GM19452 (cell line): Measurements from ENCODE around the gene CIB2.

Source experiments
- ATAC-seq: cut with Tn5 transposase; IDR thresholded peaks from one replicate; pipeline ENCODE4 v1.9.1; 2021; ENCODE audit not compliant: unreplicated experiment

The CIB2 gene

DNA sequence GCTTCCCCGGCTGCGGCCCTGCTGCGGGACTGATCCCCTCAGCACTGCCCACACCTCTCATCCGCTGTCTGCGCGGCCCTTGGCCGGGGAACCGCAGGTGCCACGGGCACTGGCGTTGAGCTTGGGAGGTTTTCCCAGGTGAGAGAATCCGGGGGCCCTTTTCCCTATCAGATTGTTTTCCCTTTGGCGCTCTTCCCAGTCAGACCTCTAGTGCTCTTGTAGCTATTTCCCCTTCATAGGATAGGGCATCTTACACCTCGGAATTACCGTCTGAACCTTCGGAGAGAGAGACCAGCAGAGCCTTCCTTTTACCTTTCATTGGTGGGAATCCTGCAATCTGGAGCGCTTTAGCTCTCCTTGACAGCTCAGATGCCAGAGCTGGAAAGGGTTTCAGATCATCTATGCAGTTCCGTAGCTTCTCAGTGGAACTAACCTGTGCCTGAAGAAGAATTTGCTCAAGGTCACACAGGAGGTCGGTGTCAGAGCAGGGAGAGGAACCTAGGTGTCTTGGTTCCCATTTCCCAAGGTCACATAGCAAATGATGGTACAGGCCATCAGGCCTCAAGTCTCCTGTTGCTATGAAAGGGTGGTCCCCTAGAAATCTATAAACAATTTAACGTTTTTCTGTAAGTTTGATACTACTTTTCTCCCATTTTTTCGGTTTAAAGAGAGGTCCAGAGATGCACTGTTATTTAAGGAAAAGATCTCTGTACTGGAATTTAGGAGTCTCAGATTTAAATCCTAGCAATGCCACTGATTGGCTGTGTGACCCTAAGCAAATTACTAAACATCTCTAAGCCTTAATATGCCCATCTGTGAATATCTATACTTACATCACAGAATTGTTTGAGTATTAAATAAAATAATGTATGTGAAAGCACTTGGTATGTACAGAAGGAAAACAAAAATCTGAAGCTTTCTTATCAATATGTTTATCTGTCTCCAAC is 18.8 kb upstream of the CIB2 start:
- no peak for ATAC-seq

DNA sequence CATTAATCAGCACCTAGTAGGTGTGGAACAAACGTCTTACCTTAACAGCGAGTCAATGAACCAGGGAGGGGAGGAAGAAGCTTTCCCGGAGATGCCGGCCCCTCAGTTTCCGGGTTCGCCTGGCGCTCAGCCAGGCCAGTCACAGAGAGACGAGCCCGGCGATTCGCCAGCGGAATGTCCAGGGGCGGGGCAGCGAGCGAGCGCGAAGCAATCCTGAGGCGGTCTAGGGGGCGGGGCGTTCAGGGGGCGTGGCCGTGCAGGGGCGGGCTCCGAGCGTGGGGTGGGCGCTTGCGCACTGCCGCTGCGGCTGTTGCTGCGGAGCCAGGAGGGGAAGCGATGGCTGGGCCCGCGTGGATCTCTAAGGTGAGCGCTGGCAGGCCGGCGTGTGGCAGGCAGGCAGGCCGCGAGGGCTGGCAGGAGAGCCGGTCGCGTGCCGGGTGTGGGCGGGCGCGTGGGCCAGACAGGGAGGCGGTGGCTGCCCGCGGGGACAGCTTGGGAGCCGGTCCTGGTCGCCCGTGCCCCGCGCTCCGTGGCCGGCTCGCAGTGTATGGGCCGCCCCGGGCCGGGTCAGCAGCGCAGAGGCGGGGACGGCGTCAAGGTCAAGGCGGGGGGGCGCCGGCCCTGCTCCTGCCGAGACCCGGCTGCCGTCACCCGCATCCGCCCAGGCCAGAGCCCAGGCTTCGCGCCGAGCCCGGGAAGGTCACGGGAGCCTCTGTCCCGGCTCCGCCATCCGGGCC is 18.0 kb upstream of the CIB2 start, which contains the start of gene IDH3A:
TSS of gene IDH3A (plus strand) at position 295 of the 737 bp plus-strand sequence. CDS start at position 337, 42 bp downstream.
- ATAC-seq, result peak; percentile 78

DNA sequence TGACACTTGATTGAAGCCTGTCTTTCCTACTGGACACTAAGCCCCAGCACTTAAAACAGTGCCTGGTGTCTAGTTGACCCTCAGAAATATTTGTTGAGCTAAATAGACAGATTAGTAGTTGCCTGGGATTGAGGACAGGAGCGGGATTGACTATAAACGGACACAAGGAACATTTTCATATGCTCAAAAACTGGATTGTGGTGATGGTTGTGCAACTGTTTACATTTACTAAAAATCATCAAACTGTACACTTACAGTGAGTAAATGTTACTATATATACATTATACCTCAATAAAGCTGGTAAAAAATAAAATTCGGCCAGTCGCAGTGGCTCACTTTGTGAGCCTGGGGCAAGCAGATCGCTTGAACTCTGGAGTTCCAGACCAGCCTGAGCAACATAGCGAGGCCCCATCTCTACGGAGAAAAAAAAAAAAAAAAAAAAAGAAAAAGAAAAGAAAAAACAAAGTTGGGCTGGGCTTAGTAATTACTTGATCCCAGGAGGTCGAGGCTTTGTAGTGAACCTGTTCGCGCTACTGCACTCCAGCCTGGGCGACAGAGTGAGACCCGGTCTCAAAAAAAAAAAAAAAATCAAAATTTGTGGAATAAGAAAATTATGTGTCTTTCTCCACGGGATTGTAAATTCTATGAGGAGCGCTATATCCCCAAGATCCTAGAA is 17.3 kb upstream of the CIB2 start:
- peak; percentile 4 for ATAC-seq

DNA sequence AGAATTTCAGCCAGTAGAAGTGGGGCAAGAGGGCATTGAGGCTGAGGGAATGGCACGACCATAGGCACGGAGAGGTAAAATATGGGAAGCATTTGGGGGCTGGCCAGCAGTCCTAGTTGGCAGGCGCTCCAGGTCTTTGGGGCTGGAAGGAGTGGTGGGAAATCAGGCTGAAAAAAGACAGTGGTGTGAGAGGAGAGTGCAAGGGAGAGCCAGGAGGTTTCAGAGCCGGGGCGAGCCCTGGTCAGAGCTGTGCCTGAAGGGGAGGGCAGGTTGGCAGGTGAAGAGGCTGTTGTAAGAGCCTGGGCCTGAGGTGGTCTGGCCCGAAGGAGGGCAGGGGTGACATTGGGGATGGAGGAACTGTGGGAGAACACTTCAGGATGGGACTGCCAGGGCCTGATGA is 16.3 kb upstream of the CIB2 start:
- no peak for ATAC-seq

DNA sequence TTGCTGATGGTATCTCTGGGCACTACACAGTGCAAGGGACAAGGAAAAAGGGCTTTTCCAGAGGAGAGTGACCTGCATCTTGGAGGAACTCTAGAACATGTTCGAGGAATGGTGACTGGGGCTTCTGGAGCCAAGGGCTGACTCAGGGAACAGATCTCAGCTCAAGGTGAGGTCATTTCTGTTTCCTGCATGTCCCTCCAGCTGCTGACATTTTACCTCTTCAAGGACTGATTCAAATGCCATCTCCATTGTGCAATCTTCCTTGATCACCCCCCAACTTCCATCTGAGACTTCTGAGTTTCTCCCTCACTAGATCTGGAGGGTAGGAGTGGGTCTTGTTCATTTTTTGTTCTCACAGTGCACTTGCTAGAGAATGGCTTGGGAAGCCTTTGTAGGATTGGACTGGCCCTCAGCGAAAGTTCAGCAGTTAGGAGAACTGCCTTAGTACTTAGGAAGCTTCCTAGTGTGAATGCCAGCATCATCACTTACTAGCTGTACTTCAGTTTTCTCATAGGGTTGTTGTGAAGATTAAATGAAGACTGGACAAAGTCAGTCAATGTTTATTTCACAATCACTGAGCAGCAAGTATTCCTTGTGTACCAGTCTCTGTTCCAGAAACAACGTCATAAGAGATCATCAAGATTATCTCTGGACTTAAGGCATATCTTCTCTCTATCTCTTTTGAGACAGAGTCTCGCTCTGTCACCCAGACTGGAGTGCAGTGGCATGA is 15.3 kb upstream of the CIB2 start:
- no peak for ATAC-seq

DNA sequence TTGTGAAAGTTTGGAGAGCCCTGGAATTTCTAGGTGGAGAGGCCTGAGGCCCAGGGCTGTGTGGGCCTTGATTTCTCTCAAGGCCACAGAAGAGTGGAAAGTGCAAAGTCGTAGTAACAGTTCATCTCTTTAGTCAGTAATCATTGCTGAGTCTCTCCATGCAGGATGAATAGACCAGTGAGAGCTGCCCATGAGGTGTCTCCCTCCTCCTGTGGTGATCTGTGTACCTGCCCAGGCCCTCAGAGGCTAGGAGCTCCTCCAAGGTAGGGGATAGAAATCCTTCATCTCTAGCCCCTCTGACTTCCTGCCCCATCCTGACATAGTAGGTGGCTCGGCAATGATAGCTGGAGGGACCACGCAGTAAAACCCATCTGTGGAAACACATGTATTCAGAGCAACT is 11.1 kb upstream of the CIB2 start:
- ATAC-seq, result no peak

DNA sequence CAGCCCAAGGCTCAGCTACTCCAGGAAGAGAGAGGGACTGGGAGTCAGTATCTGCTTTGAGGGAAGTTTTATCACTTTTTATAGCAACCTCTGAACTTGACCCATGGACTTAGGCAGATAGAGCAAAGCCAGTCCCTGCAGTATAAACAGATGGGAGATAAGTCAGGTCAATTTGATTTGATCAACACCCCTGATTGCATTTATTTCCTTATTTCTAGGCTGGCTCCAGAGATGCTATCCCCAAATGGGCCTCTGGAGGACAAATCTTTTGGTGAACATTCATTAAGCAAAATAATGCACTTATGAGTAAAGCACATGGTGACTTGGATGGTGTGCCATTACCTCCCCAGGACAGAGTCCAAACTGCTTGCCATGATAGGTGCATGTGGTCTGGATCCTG is 9.0 kb upstream of the CIB2 start:
- ATAC-seq, result no peak

DNA sequence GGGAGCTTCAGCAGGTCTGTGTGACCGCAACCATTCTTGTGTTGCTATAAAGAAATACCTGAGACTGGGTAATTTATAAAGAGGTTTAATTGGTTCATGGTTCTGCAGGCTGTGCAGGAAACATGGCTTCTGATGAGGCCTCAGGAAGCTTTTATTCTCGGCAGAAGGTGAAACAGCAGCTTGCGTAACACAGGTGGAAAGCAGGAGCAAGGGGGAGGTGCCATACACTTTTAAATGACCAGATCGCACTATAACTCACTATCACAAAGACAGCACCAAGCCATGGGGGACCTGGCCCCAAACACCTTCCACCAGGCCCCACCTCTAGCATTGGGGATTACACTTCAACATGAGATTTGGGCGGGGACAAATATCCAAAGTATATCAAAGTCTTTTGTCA is 8.3 kb upstream of the CIB2 start:
- no peak for ATAC-seq

DNA sequence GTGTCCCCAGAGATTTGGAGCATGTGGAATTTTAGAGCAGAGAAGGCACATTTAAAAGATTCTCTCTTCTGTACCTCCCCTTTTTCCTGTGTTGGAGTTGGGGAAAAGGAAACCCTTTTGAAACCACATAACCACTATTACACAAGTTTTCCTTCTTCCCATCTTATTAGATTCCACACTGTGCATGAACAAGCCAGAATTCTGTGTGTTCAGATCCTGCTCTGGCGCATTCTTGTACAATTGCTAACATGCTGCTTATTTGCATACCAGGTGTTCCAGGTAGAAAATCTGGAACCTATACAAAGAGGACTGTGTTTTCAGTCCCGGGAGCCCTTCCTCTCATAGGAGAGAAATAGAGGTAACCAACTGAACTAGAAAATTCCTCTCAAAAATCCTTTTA is 2.6 kb upstream of the CIB2 start:
- no peak for ATAC-seq

DNA sequence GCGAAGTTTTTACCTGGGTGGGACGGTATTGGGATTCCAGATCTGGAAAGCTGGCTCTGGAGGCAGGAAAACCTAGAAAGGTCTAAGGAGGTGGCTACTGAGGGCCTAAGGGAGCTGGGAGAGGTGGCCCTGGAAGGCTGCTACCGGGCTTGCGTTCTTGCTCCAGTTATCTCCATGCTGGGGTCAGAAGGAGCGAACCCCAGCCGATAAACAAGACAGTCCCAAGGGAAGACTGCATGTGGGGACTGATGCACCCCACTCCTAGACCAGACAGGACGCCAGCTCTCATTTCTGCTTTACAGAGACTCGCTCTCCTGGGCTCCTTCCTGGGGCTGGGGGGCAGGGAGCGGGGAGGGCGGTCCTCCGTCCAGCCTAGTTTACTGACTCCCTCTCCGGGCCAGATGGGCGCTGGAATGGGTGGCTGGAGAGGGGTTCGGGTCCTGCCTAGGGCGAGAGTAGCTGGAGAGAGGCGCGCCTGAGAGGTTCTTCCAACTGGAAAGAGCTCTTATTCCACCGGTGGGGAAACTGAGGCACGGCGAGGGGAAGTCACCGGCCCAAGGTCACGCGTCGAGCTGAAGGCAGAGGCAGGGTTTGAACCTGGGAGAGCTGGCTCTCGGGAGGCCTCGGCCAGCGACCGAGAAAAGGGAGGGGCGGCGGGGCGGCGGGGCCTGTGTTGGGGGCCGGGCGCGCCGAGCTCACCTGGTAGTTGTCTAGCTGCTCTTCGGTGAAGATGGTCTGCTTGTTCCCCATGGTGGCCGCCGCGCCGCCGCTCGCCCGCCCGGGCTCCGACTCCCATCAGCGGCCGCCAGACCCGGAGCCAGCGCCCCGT is 565 bp downstream of the CIB2 start:
- ATAC-seq, result peak; percentile 56

DNA sequence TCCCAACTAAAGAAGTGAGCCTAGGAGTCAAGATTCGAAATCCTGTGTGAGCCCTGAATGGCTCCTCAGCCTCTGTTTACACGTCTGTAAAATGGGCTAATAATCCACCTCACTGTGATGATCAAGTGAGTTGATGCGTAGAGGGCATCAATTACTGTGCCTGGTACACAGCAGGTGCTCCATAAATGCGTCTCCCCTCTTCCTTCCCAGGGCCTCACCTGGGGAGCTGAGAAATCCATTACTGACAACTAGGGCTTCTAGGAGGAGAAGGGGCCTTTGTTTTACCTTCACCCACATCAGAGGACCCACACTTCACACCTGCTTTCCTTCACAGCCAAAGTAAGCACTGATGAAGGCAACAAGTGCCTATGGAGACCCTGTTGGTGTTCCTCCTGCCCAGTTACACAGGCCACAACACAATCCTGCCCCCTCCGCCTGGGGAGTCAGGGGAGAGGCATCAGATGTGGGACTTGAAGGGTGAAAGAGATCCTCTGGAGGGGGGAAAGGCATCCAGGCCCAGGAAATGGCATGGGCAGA is 1.4 kb downstream of the CIB2 start:
- ATAC-seq, result no peak

DNA sequence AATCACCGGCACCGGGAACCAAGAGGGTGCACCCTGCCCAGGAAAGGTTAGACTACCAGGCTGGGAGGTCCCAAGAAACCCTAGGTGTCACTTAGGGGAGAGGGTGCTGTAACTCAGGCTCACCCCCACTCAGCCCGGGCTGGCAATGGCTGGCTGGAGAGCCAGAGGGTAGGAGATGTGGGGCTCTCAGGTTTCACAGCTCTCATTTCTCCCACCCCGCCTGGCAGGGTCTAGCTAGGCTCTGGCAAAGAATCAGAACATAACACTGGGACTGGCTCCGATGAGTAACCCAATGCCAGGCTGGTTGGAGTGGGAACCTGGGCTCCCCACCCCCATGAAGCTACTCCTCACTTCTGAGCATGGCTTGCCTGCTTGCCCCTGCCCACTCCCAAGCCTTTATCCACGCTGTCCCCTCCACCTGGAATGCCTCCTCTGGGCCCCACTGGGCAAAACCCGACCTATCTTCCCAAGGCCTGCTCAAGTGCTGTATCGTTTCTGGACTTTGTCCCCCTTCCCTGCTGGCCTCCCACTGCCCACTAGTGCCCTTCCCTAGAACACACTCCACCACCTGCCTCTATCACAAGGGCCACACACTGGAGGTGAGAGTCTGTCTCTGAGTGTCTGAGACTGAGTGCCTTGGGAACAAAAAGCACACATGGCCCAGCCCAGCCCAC is 2.0 kb downstream of the CIB2 start:
- ATAC-seq, result no peak

DNA sequence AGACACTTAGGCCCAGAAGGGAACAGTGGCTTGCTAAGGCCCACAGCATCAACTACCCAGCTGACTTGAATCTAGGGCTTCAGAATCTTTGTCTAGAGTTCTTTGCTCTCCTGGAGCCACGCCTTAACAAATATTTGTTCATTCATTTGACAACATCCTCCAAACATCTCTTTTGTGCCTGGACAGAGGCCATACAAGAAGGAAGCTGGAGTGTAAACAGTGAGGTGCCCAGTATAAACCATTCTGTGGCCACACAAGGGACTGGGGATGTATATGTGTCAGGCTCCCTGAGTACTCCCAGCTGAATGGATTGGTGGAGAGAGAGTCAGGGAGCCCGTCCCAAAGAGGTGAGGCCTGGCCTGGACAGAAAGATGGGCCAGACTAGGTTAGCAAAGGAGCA is 3.4 kb downstream of the CIB2 start:
- no peak for ATAC-seq

DNA sequence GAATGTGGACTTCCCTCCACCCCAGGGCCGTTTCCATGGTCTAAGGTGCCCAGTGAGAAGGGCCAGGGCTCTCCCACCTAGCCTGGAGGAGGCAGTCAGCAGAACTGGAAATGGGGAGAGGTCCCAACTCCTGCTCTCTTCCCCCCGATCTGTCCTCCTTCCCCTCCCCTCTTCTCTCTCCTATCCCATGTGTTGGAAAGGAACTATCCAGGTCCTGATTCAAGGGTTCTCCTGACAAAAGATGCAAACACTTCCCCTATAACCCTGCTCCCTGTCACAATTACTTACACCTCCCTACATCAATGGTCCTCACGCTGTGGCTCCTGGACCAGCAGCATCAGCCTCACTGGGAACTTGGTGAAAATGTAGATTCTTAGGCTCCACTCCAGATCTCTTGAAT is 6.0 kb downstream of the CIB2 start:
- no peak for ATAC-seq

DNA sequence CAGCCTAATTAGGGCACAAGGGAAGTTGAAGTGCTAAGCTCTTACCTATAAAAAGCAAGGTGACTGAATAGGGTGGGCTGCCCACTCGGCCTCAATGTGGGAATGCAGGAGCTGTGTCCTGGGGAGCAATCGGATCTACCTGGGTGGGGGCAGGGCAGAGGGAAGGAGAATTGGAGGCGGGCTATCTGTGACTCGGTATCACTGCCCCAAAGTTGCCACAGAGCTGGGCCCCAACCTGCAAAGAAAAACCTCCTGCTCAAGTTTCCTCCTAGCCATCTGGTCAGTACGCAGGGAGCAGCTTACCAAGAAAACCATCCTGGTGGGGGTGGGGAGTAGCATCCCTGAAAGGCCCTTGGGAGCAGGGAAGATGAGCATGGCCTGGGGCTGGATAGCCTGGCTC is 10.7 kb downstream of the CIB2 start:
- ATAC-seq, result no peak

DNA sequence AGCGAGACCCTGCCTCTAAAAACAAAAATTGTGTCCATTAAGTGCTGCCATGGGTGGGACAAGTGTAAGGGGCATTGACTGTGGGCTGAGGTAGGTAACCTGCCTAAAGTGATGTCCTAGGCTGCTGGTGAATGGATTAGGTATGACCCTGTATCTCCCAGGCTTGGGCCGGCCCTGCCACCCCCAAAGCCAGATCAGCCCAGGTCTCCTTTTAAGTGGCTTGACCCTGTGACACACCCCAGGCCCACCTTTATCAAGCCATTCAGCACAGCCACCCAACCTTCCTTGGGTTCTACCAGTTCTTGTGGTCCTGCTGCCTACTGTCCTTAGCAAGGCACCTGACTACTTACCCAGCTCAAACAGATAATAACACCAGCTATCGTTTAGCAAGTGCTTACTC is 18.7 kb downstream of the CIB2 start:
- no peak for ATAC-seq

DNA sequence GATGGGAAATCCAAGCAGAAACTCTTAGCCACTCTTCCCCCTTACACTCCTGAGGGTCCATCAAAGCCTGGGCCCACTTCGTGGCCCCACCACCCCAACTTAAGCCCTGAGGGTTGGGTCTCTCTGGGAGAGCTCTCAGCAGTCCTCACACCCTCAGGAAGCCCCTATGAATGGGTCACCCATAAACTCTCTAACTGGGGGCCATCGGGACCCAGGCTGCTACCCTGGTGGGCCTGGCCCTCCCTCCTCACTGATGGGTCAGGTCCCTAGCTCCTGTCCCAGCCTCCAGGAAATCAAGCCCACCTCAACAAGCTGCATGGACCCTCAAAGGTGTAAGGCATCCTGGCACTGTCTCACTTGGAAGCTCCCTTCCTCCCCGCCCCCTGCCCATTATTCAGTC is 19.5 kb downstream of the CIB2 start:
- ATAC-seq, result no peak

DNA sequence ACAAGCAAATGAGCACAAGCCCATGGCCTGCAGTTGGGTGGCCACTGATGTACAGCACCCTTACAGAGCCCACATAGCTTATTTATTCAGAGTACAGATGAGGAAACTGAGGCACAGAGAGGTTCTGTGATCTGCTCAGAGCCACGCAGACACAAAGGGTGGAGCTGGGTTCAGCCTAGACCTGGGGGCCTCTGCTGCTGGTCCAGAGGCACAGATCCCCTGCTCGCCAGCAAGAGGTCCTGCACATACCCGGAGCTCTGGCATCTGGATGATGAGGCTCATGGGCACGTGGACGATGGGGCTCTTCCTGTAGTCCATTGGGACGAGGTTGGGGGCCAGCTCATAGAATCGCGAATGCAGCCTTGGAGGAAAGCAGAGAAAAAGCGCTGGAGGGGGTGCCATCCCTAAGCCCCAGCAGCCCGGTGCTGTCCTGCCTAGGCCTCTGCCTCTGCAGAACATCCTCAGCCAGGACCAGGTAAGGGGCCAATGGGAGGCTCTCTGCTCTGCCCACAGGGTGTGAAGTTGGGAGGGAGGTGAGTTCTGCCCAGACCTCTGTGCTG is 20.2 kb downstream of the CIB2 start:
- ATAC-seq, result no peak

DNA sequence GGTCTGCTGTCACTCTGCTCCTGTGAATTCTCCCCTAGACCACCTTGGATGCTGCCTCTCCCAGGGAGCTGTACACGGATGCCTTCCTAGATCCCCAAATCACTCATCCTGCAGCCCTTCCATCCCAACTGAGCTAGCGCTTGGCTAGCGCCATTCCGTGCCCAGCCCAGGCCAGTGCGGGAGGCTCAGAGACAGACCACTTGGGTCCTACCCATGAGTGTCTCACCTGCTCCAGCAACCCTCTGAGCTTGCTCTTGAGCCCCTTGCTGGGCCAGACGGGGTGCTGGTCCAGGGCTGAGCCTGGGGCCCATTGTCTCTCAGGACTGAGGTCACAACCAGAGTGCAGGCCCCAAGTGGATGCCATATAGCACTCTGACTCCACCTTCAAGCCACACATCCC is 21.1 kb downstream of the CIB2 start:
- ATAC-seq, result no peak
